ENCODE measurements around the gene GABARAP. TPM values are rescaled to one million over a fixed set of nuclear protein-coding genes. Genes with fewer than 3 reads are reported as not detected.
A peak's percentile ranks its signal among the peaks of the same experiment; 100 is the strongest.

Gene GABARAP
- total and polyA plus RNA-seq, 4 experiments from 2014 or later: 324 to 896 (median 534) TPM

DNA sequence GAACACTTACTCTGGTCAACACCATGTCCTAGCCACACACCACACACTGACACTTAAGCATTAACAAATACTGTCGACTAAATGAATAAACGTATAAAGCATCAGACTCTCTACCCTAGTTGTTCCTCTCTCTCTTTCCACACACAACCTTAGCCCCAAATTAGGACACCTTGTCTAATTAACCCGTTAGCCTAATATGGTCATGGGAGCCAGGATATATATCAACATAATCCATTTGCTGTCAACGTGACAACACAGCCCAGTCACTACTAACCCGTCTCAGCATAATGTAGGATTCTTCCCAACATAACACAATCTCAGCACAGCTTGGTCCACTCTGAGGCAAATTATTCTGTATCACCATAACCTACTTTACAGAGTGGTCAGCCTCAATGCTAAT, 10.1 kb downstream of the GABARAP start:
- no peak for DNase-seq
- peak overlapping the region in 4 of 7 donors; percentile 2 to 46 (median 10) for H3K27ac Mint-ChIP-seq
- intact Hi-C loops (cut with micrococcal nuclease): loop anchor here (10.0 kb wide), 1 partner anchor 613 kb away; no protein-coding TSS in a partner anchor
- CTCF ChIA-PET (ENCODE audit: partially characterized antibody): interaction anchor here (6.0 kb wide), 1 partner anchor 12 kb away, joined by 48 read pairs; the partner anchor contains the start of genes ACADVL and DLG4
- H3K4me1 ChIP-seq (ENCODE audit: insufficient read depth, low read length): peaks cover 49% of the 10 kb centered on the region
- H3K9me3 ChIP-seq (ENCODE audit: control insufficient read depth in 1 of 2, low read length in 2 of 2): no peaks in the 10 kb centered on the region
- H3K4me3 Mint-ChIP-seq: peak overlapping the region in 7 of 8 donors; percentile 3 to 46 (median 32)
- no peaks in the 10 kb centered on the region for H3K9me3 Mint-ChIP-seq
- POLR2A ChIA-PET (ENCODE audit: partially characterized antibody): interaction anchor here (17.6 kb wide), 1 partner anchor 11 kb away, joined by 435 read pairs; the partner anchor contains the start of genes ACADVL and DLG4
- H3K27me3 ChIP-seq (ENCODE audit: insufficient read depth, low read length): no peaks in the 10 kb centered on the region
- H3K4me1 Mint-ChIP-seq: peaks cover 32 to 56% (median 41%) of the 10 kb centered on the region in 4 donors
- H3K36me3 Mint-ChIP-seq: peaks cover 24 to 52% of the 10 kb centered on the region in 2 donors
- no peak overlapping the region for H3K27ac ChIP-seq (ENCODE audit: low read depth, low read length)
- no peak overlapping the region for H3K4me3 ChIP-seq (ENCODE audit: low read length in 2 of 2)
- peaks cover 40% of the 10 kb centered on the region for H3K36me3 ChIP-seq (ENCODE audit: insufficient read depth, low read length)
- no peaks in the 10 kb centered on the region for H3K27me3 Mint-ChIP-seq

DNA sequence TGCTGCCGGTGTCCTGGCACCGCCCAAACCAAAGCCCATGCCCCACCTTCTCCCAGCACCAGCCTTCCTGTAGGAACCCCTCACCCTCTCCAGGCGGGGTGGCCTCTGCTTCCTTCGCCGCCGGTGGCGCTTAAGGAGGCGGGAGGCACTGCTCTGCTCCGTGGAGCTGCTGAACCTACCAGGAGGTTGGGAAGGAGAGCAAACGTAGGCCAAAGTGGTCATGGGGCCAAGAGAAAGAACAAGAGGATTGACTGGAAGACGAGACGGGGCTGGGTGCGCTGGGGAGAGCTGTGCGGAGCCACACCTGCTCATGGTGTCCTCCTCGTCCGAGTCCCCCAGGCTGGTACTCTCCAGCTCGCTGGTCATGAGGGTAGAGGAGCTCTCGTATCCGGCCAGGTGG, 12.7 kb downstream of the GABARAP start:
- peaks cover 35% of the 10 kb centered on the region for H3K36me3 ChIP-seq (ENCODE audit: insufficient read depth, low read length)
- Mint-ChIP-seq H3K4me1 (peaks cover 18 to 35% (median 24%) of the 10 kb centered on the region in 4 donors), H3K36me3 (peaks cover 14 to 52% of the 10 kb centered on the region in 2 donors), H3K9me3 (no peaks in the 10 kb centered on the region), H3K4me3 (no peak overlapping the region), H3K27ac (no peak overlapping the region), H3K27me3 (no peaks in the 10 kb centered on the region)
- POLR2A ChIA-PET (ENCODE audit: partially characterized antibody): interaction anchor here (1.1 to 17.6 kb wide), 3 partner anchors 9 to 10 kb away, joined by 3 to 435 read pairs (median 5); partner anchors contain the start of genes ACADVL, DLG4 and PHF23
- intact Hi-C loops (cut with micrococcal nuclease): no loop called here
- no peak overlapping the region for H3K4me3 ChIP-seq (ENCODE audit: low read length in 2 of 2)
- H3K4me1 ChIP-seq (ENCODE audit: insufficient read depth, low read length): peaks cover 23% of the 10 kb centered on the region
- no peaks in the 10 kb centered on the region for H3K27me3 ChIP-seq (ENCODE audit: insufficient read depth, low read length)
- DNase-seq: no peak
- H3K27ac ChIP-seq (ENCODE audit: low read depth, low read length): no peak overlapping the region
- CTCF ChIA-PET (ENCODE audit: partially characterized antibody): interaction anchor here (6.0 kb wide), 1 partner anchor 9 kb away, joined by 48 read pairs; the partner anchor contains the start of genes ACADVL and DLG4
- H3K9me3 ChIP-seq (ENCODE audit: control insufficient read depth in 1 of 2, low read length in 2 of 2): no peaks in the 10 kb centered on the region

- Histone ChIP-seq H3K27ac (ENCODE audit: low read depth, low read length) (no peak overlapping the region), H3K4me3 (ENCODE audit: low read length in 2 of 2) (no peak overlapping the region), H3K4me1 (ENCODE audit: insufficient read depth, low read length) (peaks cover 22% of the 10 kb centered on the region), H3K9me3 (ENCODE audit: control insufficient read depth in 1 of 2, low read length in 2 of 2) (no peaks in the 10 kb centered on the region), H3K36me3 (ENCODE audit: insufficient read depth, low read length) (peaks cover 38% of the 10 kb centered on the region), H3K27me3 (ENCODE audit: insufficient read depth, low read length) (no peaks in the 10 kb centered on the region)
- Mint-ChIP-seq H3K27me3 (no peaks in the 10 kb centered on the region), H3K4me1 (peaks cover 18 to 31% (median 21%) of the 10 kb centered on the region in 4 donors), H3K27ac (no peak overlapping the region), H3K36me3 (peaks cover 15 to 55% of the 10 kb centered on the region in 2 donors), H3K9me3 (no peaks in the 10 kb centered on the region), H3K4me3 (no peak overlapping the region)
- DNase-seq: no peak
- CTCF ChIA-PET (ENCODE audit: partially characterized antibody): interaction anchor here (0.7 kb wide), 1 partner anchor 31 kb away, joined by 3 read pairs; no protein-coding TSS in a partner anchor
- intact Hi-C loops (cut with micrococcal nuclease): no loop called here
- POLR2A ChIA-PET (ENCODE audit: partially characterized antibody): interaction anchor here (17.6 kb wide), 1 partner anchor 8 kb away, joined by 435 read pairs; the partner anchor contains the start of genes ACADVL and DLG4
Measured at GRCh38 chr17:7228920-7229319, 13.3 kb downstream of the GABARAP start.

DNA sequence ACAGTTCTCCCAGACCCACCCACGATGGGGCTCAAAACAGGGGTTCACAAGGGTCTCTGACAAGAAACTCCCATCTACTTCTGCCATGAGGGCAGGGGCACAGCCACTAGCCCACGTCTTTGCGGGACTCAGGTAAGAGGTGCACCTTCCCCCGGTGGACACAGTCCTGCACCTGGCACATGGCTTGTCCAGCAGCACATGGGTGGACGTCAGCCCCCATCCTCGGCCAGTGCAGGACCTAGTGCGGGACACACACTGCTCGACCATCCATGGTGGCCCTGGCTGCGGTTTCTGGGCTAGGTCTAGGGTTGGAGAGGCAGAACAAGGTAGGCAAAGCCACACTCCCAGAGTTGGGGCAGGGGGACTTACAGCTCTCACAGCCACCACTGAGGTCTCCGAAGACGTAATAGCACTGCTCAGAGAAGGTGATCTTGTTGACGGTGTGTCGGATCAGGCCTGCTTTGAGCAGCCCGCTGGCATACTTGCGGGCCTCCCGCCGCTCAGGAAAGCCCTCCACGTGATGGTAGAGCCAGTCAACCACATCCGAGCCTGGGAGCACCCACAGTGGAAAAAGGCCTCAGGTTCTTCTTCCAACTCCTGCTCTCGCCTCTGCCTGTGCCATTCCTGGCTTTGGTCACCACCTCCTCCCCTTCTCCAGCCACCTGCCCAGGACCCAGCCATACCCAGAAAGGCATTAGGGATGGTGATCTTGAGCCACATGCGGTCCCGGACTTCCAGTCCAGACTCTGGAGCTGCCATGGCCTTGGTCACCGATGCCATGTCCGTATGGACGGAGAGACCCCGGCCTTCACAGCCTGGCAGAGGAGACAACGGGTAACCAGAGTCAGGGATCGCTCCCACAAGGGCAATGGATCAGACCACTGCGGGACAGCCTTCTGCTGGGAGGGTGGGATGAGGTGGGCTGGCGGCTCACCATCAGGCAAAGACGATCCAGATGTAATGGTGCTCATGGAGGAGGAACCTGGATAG, 15.2 kb downstream of the GABARAP start:
- Mint-ChIP-seq H3K36me3 (peaks cover 20 to 63% of the 10 kb centered on the region in 2 donors), H3K9me3 (no peaks in the 10 kb centered on the region), H3K4me3 (no peak overlapping the region), H3K27ac (no peak overlapping the region), H3K27me3 (no peaks in the 10 kb centered on the region), H3K4me1 (peaks cover 3 to 13% (median 7%) of the 10 kb centered on the region in 4 donors)
- Histone ChIP-seq H3K36me3 (ENCODE audit: insufficient read depth, low read length) (peaks cover 56% of the 10 kb centered on the region), H3K27ac (ENCODE audit: low read depth, low read length) (no peak overlapping the region), H3K9me3 (ENCODE audit: control insufficient read depth in 1 of 2, low read length in 2 of 2) (no peaks in the 10 kb centered on the region), H3K27me3 (ENCODE audit: insufficient read depth, low read length) (no peaks in the 10 kb centered on the region), H3K4me3 (ENCODE audit: low read length in 2 of 2) (no peak overlapping the region), H3K4me1 (ENCODE audit: insufficient read depth, low read length) (peaks cover 3% of the 10 kb centered on the region)
- intact Hi-C loops (cut with micrococcal nuclease): no loop called here
- CTCF ChIA-PET (ENCODE audit: partially characterized antibody): no interaction called here
- DNase-seq: no peak
- POLR2A ChIA-PET (ENCODE audit: partially characterized antibody): interaction anchor here (15.3 to 17.6 kb wide), 2 partner anchors 6 to 9 kb away, joined by 435 read pairs; partner anchors contain the start of genes ACADVL, DLG4, DVL2 and GABARAP

GRCh38 chr17:7225711-7226331, 16.4 kb downstream of the GABARAP start:
- ChIA-PET CTCF (ENCODE audit: partially characterized antibody) (no interaction called here), POLR2A (ENCODE audit: partially characterized antibody) (interaction anchor here (15.3 kb wide), 1 partner anchor 10 kb away, joined by 435 read pairs; the partner anchor contains the start of genes DVL2, GABARAP and PHF23)
- intact Hi-C loops (cut with micrococcal nuclease): no loop called here
- Histone ChIP-seq H3K27me3 (ENCODE audit: insufficient read depth, low read length) (no peaks in the 10 kb centered on the region), H3K9me3 (ENCODE audit: control insufficient read depth in 1 of 2, low read length in 2 of 2) (no peaks in the 10 kb centered on the region), H3K4me1 (ENCODE audit: insufficient read depth, low read length) (peaks cover 6% of the 10 kb centered on the region), H3K36me3 (ENCODE audit: insufficient read depth, low read length) (peaks cover 58% of the 10 kb centered on the region), H3K27ac (ENCODE audit: low read depth, low read length) (no peak overlapping the region), H3K4me3 (ENCODE audit: low read length in 2 of 2) (no peak overlapping the region)
- Mint-ChIP-seq H3K27ac (peak overlapping the region in 1 of 7 donors; percentile 38), H3K4me3 (no peak overlapping the region), H3K9me3 (no peaks in the 10 kb centered on the region), H3K4me1 (peaks cover 8 to 14% (median 12%) of the 10 kb centered on the region in 4 donors), H3K36me3 (peaks cover 18 to 64% of the 10 kb centered on the region in 2 donors), H3K27me3 (no peaks in the 10 kb centered on the region)
- peak in 1 of 5 donors; percentile 36 for DNase-seq

DNA sequence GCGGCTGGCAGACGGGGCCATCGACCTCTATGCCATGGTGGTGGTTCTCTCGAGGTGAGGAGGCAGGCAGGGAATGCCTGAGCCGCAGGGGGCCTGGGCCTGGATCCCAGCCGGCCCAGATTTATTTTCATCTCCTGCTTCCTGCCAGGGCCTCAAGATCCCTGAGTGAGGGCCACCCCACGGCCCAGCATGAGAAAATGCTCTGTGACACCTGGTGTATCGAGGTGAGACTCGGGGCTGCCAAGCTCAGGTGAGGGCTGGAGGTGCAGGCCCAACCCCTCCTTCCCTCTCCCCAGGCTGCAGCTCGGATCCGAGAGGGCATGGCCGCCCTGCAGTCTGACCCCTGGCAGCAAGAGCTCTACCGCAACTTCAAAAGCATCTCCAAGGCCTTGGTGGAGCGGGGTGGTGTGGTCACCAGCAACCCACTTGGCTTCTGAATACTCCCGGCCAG, 17.6 kb downstream of the GABARAP start:
- Histone ChIP-seq H3K27ac (ENCODE audit: low read depth, low read length) (no peak overlapping the region), H3K36me3 (ENCODE audit: insufficient read depth, low read length) (peaks cover 49% of the 10 kb centered on the region), H3K4me3 (ENCODE audit: low read length in 2 of 2) (no peak overlapping the region), H3K4me1 (ENCODE audit: insufficient read depth, low read length) (peaks cover 14% of the 10 kb centered on the region), H3K9me3 (ENCODE audit: control insufficient read depth in 1 of 2, low read length in 2 of 2) (no peaks in the 10 kb centered on the region), H3K27me3 (ENCODE audit: insufficient read depth, low read length) (no peaks in the 10 kb centered on the region)
- Mint-ChIP-seq H3K4me3 (no peak overlapping the region), H3K36me3 (peaks cover 17 to 61% of the 10 kb centered on the region in 2 donors), H3K27ac (peak overlapping the region in 1 of 7 donors; percentile 38), H3K4me1 (peaks cover 13 to 21% (median 15%) of the 10 kb centered on the region in 4 donors), H3K9me3 (no peaks in the 10 kb centered on the region), H3K27me3 (no peaks in the 10 kb centered on the region)
- ChIA-PET POLR2A (ENCODE audit: partially characterized antibody) (interaction anchor here (1.1 to 15.3 kb wide), 2 partner anchors 11 to 22 kb away, joined by 3 to 435 read pairs; partner anchors contain the start of genes DVL2, GABARAP and PHF23), CTCF (ENCODE audit: partially characterized antibody) (interaction anchor here (1.3 kb wide), 1 partner anchor 72 kb away, joined by 3 read pairs; no protein-coding TSS in a partner anchor)
- DNase-seq: no peak
- intact Hi-C loops (cut with micrococcal nuclease): no loop called here
